Right hindlimb (tissue), 1 donor: Measurements from ENCODE around the gene SORL1.

Source experiments
- DNase-seq: peaks from one replicate; pipeline ENCODE4 v3.0.0-alpha.2; 2018

SORL1 gene

GRCh38 chr11:121508449-121508848 is 56.3 kb downstream of the SORL1 start:
- no peak for DNase-seq

- DNase-seq, result no peak
Observed at GRCh38 chr11:121510438-121510837, 58.3 kb downstream of the SORL1 start.

GRCh38 chr11:121512468-121513465 is 60.7 kb downstream of the SORL1 start:
- no peak for DNase-seq

- DNase-seq, result no peak
Observed at GRCh38 chr11:121513807-121514206, 61.7 kb downstream of the SORL1 start.

- no peak for DNase-seq
Observed at GRCh38 chr11:121514432-121515334, 62.6 kb downstream of the SORL1 start.

- no peak for DNase-seq
Observed at GRCh38 chr11:121515335-121515671, 63.2 kb downstream of the SORL1 start.

- no peak for DNase-seq
Observed at GRCh38 chr11:121517996-121518395, 65.9 kb downstream of the SORL1 start.

- no peak for DNase-seq
Observed at GRCh38 chr11:121520243-121521144, 68.4 kb downstream of the SORL1 start.

GRCh38 chr11:121521145-121522042 is 69.3 kb downstream of the SORL1 start:
- no peak for DNase-seq

GRCh38 chr11:121522043-121522941 is 70.2 kb downstream of the SORL1 start:
- no peak for DNase-seq

- DNase-seq, result no peak
Observed at GRCh38 chr11:121523581-121524232, 71.6 kb downstream of the SORL1 start.

GRCh38 chr11:121524233-121524631 is 72.1 kb downstream of the SORL1 start:
- DNase-seq, result peak; percentile 28

- no peak for DNase-seq
Observed at GRCh38 chr11:121525376-121525775, 73.3 kb downstream of the SORL1 start.

GRCh38 chr11:121530257-121530656 is 78.1 kb downstream of the SORL1 start:
- DNase-seq, result no peak

GRCh38 chr11:121533601-121534000 is 81.5 kb downstream of the SORL1 start:
- DNase-seq, result no peak

GRCh38 chr11:121534131-121535093 is 82.3 kb downstream of the SORL1 start:
- peak; percentile 31 for DNase-seq

- DNase-seq, result no peak
Observed at GRCh38 chr11:121535129-121535796, 83.1 kb downstream of the SORL1 start.

- DNase-seq, result no peak
Observed at GRCh38 chr11:121536126-121536525, 84.0 kb downstream of the SORL1 start.
